Osteocyte (in vitro differentiated cells): Measurements from ENCODE around the gene GAD1. TPM values are rescaled to one million over a fixed set of nuclear protein-coding genes. Genes with fewer than 3 reads are reported as not detected.

Source experiments
- DNase-seq: peaks from one replicate; pipeline ENCODE4 v3.0.0; 2021; ENCODE audit warnings: mixed read lengths; ENCODE audit not compliant: unreplicated experiment; ENCODE audit errors: extremely low spot score
- H3K27ac Mint-ChIP-seq: one replicate; pipeline ENCODE4 v1.8.0; 2021; ENCODE audit warnings: mild to moderate bottlenecking, mixed read lengths; ENCODE audit not compliant: unreplicated experiment
- H3K27me3 Mint-ChIP-seq: one replicate; pipeline ENCODE4 v1.8.0; 2021; ENCODE audit warnings: mixed read lengths; ENCODE audit not compliant: unreplicated experiment
- H3K36me3 Mint-ChIP-seq: one replicate; pipeline ENCODE4 v1.8.0; 2021; ENCODE audit warnings: mixed read lengths; ENCODE audit not compliant: unreplicated experiment
- H3K4me1 Mint-ChIP-seq: one replicate; pipeline ENCODE4 v1.8.0; 2021; ENCODE audit warnings: mixed read lengths; ENCODE audit not compliant: unreplicated experiment
- H3K4me3 Mint-ChIP-seq: one replicate; pipeline ENCODE4 v1.8.0; 2021; ENCODE audit warnings: mild to moderate bottlenecking, moderate library complexity, mixed read lengths; ENCODE audit not compliant: unreplicated experiment
- H3K9me3 Mint-ChIP-seq: one replicate; pipeline ENCODE4 v1.8.0; 2021; ENCODE audit warnings: mixed read lengths; ENCODE audit not compliant: unreplicated experiment
- CTCF ChIP-seq: fragments of 200-600 bp; sonication (generic); IDR thresholded peaks from 2 replicates; pipeline ENCODE4 v1.5.0; 2021; ENCODE audit warnings: antibody characterized with exemption, mild to moderate bottlenecking, moderate library complexity
- long read RNA-seq: library from polyadenylated mRNA; unstranded; transcript quantifications from one replicate; pipeline ENCODE4 v2.0.0, GENCODE V29; 2021
- total RNA-seq: library from RNA; stranded (reverse); gene quantifications from 2 replicates; pipeline ENCODE4 v1.2.1, GENCODE V29; 2021

GAD1 gene
- total RNA-seq: not detected in 2 replicates
- long read RNA-seq: 0 reads

- peaks cover 45% of the 10 kb centered on the region for H3K4me1 Mint-ChIP-seq
These were observed at the start of gene GAD1 for GRCh38 chr2:170816504-170817092. GAD1 (plus strand) TSS chr2:170816887; CDS start chr2:170818592, 1,705 bp downstream.

GRCh38 chr2:170770008-170770605 lies 46.6 kb upstream of the GAD1 start, which contains the start of gene ERICH2:
ERICH2 (plus strand) TSS chr2:170770378; CDS start chr2:170770682, 304 bp downstream.
- Mint-ChIP-seq H3K27ac (no peak within 1 kb of the TSS), H3K27me3 (peaks cover 57% of the 10 kb centered on the region), H3K4me1 (peaks cover 9% of the 10 kb centered on the region), H3K36me3 (no peaks in the 10 kb centered on the region), H3K4me3 (peak within 1 kb of the TSS; percentile 77), H3K9me3 (no peaks in the 10 kb centered on the region)
- peak; percentile 19 for TF ChIP-seq CTCF
- no peak for DNase-seq

More at GRCh38 chr2:170816504-170817092, at the start of gene GAD1:
- H3K9me3 Mint-ChIP-seq: no peaks in the 10 kb centered on the region
- peak within 1 kb of the TSS; percentile 64 for H3K4me3 Mint-ChIP-seq
- no peaks in the 10 kb centered on the region for H3K36me3 Mint-ChIP-seq
- H3K27me3 Mint-ChIP-seq: peaks cover 91% of the 10 kb centered on the region
- DNase-seq: no peak
- H3K27ac Mint-ChIP-seq: no peak within 1 kb of the TSS
- TF ChIP-seq CTCF: no peak

GRCh38 chr2:170770606-170771420 lies 45.9 kb upstream of the GAD1 start:
- Mint-ChIP-seq H3K36me3 (no peaks in the 10 kb centered on the region), H3K4me3 (peak overlapping the region; percentile 77), H3K9me3 (no peaks in the 10 kb centered on the region), H3K27me3 (peaks cover 59% of the 10 kb centered on the region), H3K27ac (no peak overlapping the region), H3K4me1 (peaks cover 9% of the 10 kb centered on the region)
- DNase-seq: no peak
- TF ChIP-seq CTCF: no peak

GRCh38 chr2:170771421-170771937 lies 45.2 kb upstream of the GAD1 start:
- no peak for DNase-seq
- Mint-ChIP-seq H3K27ac (no peak overlapping the region), H3K36me3 (no peaks in the 10 kb centered on the region), H3K9me3 (no peaks in the 10 kb centered on the region), H3K4me1 (peaks cover 9% of the 10 kb centered on the region), H3K27me3 (peaks cover 57% of the 10 kb centered on the region), H3K4me3 (peak overlapping the region; percentile 66)
- no peak for TF ChIP-seq CTCF
